Subcutaneous adipose tissue (tissue), 4 donors: ENCODE measurements around the gene TUBG1. TPM values are rescaled to one million over a fixed set of nuclear protein-coding genes. Genes with fewer than 3 reads are reported as not detected.

Experiments
- total RNA-seq, 4 donors: library from RNA; depleted of rRNA; stranded (reverse); fragments of >200 nt; gene quantifications; one replicate each; pipeline ENCODE4 v1.1.0, GENCODE V29; 2016
- TF ChIP-seq, protein P1 (sequence below): fragments of 450-650 bp; IDR thresholded peaks from one replicate; pipeline ENCODE4 v1.5.1; 2016; ENCODE audit warnings: low read depth, mild to moderate bottlenecking, control low read depth, antibody characterized with exemption, moderate library complexity

TUBG1 gene
- total RNA-seq, 4 donors from 2014 or later: 16.3 to 35.8 (median 23.5) TPM

DNA sequence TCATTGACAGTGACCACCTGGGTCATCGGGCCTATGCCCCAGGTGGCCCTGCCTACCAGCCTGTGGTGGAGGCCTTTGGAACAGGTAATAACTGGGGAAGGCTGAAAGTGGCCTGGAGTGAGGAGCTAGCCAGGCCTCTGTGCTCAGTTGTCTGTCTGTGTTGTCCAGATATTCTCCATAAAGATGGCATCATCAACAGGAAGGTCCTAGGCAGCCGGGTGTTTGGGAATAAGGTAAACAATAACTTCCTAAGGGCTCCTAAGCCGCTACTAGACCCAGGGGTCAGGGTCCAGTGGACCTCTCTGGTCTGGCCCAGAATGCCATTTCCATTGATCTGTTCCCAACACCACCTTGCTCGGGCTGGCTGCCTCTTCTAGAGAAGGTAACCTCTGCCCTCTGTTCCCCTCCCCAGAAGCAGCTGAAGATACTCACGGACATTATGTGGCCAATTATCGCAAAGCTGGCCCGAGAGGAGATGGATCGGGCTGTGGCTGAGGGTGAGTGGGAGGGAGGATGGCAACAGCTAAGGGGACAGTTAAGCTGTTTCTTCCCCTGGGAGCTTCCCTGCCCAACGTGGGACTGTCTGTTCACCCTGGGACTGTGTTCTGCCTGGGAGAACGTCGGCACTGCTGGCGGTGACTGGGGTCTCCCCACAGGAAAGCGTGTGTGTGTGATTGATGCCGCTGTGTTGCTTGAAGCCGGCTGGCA is 44.5 kb upstream of the TUBG1 start:
- TF ChIP-seq, protein P1, sequence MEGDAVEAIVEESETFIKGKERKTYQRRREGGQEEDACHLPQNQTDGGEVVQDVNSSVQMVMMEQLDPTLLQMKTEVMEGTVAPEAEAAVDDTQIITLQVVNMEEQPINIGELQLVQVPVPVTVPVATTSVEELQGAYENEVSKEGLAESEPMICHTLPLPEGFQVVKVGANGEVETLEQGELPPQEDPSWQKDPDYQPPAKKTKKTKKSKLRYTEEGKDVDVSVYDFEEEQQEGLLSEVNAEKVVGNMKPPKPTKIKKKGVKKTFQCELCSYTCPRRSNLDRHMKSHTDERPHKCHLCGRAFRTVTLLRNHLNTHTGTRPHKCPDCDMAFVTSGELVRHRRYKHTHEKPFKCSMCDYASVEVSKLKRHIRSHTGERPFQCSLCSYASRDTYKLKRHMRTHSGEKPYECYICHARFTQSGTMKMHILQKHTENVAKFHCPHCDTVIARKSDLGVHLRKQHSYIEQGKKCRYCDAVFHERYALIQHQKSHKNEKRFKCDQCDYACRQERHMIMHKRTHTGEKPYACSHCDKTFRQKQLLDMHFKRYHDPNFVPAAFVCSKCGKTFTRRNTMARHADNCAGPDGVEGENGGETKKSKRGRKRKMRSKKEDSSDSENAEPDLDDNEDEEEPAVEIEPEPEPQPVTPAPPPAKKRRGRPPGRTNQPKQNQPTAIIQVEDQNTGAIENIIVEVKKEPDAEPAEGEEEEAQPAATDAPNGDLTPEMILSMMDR: no peak

DNA sequence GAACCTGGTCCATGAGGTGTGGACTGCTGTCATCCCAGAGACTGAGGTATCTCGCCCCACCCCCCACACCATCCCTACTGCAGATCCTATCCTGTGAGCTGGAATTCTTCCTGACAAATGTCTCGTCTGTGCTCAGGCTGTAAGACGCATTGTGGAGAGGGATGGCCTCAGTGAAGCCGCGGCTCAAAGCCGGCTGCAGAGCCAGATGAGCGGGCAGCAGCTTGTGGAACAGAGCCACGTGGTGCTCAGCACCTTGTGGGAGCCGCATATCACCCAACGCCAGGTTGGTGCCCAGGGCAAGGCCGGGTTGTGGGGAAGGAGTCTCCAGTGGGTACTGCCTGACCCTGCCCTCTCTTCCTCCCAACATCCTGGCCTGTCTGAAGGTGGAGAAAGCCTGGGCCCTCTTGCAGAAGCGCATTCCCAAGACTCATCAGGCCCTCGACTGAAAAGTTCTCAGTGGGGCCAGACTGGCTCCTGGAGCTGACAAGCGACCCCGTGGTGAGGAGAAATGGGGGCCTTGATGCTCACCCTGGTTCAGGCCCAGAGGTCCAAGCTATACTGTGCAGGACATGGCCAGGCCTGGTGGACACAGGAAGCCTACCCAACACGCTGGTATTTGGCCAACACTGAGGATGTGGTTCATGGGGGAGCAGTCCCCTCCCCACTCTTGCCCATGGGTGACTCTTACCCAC is 43.8 kb upstream of the TUBG1 start:
- TF ChIP-seq, protein P1: no peak

DNA sequence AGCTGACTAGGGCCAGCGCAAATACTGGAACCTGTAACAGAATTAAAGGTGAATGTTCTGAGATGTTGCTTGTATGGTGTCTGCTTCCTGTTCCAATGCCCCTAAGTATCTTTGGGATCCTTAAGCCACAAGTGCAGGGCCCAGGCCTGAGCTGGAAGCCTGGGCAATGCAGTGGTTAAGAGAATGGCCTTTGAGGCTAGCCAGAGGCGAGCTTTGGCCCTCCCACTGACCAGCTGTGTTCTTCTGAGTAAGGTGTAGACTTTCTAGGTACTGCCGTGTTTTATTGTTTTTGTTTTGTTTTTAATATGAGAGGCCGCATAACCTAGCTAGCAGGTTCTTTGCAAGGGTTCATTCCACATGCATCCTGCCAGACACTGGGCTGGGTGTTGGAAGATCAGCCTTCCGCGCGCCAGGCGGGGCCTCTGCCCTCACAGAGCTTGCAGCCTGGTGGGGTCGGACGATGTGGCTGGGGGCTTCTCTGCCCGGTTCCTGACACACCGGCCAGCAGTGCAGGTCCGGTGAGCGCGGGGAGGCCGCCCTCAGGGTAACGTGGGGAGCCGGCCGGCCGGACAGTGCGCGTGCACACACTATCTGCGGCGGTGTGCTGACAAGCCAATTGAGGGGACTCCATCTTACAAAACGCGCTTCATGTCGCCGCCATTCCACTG is 43.1 kb upstream of the TUBG1 start:
- TF ChIP-seq, protein P1: no peak

DNA sequence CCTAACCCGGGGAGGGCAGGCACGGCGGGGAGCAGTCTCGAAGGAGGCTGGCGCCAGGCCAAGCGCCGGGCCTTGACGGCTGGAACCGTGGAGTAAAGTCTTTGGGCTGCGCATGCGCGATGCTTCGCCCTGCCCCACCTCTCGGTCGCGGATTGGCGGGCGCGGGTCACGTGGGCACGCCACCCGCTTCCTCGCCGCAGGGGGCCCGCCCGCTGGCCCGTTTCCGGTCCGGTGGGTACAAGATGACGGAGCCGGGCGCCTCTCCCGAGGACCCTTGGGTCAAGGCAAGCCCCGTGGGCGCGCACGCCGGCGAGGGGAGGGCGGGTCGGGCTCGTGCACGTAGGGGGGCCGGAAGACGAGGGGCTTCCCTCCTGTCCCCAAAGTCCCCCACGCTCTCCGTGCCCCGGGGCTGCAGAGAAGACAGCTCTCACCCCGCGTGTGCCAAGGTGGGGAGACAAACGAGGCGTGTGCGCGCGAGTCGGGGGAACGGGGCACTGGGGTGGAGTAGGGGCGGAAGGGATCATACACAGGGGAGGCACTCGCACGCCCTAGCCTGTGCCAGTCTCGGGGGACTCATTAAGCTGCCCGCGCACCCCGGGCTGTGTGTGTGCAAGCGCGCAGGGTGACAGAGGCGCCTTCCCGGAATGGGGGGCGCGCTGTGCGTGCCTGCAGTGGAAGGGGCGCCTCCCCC is 42.5 kb upstream of the TUBG1 start, which contains the start of gene MLX:
Gene MLX, plus strand, starts transcription at position 218 of the 691 bp plus-strand sequence. Its CDS starts 25 bp downstream, at position 243.
- TF ChIP-seq, protein P1: no peak

DNA sequence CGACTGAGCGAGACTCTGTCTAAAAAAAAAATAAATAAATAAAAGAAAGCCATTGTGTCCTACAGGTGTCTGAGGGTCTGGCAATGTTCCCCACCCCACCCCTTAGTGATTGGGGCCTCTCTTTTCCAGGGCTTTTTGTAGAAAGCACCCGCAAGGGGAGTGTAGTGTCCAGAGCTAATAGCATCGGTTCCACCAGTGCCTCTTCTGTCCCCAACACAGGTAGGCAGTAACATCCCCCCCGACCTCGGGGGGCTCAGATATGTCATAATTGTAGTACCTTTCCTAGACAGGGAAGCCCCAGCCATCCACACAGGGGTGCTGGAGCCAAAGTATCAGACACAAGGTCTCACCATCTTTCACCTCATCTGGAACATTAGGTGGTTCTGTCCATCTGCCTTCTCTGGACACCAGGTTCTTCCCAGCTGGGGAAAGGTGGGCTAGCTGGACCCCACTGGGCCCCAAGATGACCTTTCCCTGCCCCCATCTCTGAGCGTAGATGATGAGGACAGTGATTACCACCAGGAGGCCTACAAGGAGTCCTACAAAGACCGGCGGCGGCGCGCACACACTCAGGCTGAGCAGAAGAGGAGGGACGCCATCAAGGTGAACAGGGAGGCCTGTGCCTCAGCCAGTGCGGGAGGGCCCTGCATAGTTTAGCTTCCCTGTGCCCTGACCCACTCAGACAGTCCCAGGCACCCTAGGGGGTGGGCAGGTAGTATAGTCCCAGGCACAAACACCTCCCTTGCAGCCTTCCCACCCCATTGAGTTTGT is 41.0 kb upstream of the TUBG1 start:
- TF ChIP-seq, protein P1: no peak

DNA sequence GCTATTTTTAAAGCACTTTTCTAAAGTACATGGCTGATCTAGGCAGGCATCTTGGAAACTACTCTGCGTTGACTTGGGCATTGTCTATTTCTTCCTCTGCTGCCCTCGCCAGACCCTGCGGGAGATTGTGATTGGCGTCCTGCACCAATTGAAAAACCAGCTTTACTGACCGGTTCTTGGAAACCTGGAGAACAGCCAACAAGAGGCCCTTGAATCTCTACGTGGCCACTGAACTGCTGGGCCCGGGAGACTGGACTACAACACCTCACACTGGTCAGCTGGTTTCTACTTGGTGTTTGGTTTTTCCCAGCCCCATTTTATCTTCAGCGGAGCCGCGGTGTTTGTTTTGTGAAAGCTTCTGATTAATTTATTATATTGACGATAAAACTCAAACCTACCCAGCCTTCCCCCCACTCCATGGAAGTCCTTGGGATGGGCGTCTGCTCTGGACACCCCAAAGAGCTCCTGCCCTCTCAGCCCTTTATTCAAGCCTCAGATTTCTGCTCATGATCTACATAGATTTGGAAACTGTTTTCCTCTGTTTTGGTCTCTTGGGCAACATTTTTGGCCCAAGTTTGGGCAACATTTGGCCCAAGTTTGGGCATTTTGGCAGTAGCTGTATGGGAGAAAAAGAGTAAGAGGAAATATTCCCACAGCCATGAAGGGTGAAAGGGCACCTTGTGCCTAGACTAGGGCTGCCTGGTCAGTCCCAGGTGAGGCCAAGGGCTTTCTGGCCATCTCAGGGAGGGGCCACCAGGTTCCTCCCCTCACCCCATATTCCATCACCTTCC is 37.9 kb upstream of the TUBG1 start:
- TF ChIP-seq, protein P1: no peak
